ENCODE results near the gene ZCCHC9. TPM values are rescaled to one million over a fixed set of nuclear protein-coding genes. Genes with fewer than 3 reads are reported as not detected.

ZCCHC9 gene
- total and polyA plus RNA-seq, 12 donors, result 8.5 to 25.7 (median 11.1) TPM

DNA sequence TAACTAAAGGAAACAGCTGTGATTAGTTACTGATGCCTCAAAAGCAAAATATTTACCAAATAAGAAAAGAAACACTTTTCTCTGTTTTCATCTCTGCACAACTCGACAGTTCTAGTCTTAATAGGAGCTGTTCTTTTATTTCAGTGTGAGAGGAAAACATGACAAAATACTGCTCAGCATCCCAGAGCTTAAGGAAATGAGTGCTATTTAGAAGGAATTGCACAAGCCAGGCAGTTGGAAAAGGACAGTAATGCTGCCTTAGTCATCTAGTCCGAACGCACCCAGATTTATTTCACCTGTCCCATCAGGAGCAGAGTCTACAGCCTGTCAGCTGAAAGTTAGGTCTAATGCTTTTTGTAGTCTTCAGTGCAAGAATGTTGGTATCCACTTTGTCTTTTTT lies 12.3 kb downstream of the ZCCHC9 start:
- no peak for TF ChIP-seq CTCF (IDR thresholded peaks at IDR 0.05)
- no peaks in the 10 kb centered on the region for H3K27me3 ChIP-seq
- H3K27ac ChIP-seq, result no peak overlapping the region
- intact Hi-C loops (cut with DNase I), result no loop called here
- no peaks in the 10 kb centered on the region for H3K4me1 ChIP-seq
- H3K36me3 ChIP-seq, result peaks cover 0 to 64% (median 23%) of the 10 kb centered on the region in 9 donors
- no peak for ATAC-seq
- H3K4me3 ChIP-seq, result no peak overlapping the region
- no peaks in the 10 kb centered on the region for H3K9me3 ChIP-seq
- no peak for DNase-seq
- WGBS, 2 donors, result 95 to 98% methylated on average over 3 of the region's 3 CpGs

- no peak for DNase-seq
- no peak for ATAC-seq
- Histone ChIP-seq H3K4me1 (no peaks in the 10 kb centered on the region), H3K36me3 (peaks cover 0 to 55% (median 19%) of the 10 kb centered on the region in 9 donors), H3K27me3 (no peaks in the 10 kb centered on the region), H3K4me3 (no peak overlapping the region), H3K9me3 (no peaks in the 10 kb centered on the region), H3K27ac (no peak overlapping the region)
- intact Hi-C loops (cut with DNase I), result no loop called here
- WGBS, 2 donors, result 95 to 99% methylated on average over 3 of the region's 3 CpGs
- no peak for TF ChIP-seq CTCF (IDR thresholded peaks at IDR 0.05)
Measured at GRCh38 chr5:81314581-81314980, 13.2 kb downstream of the ZCCHC9 start.

GRCh38 chr5:81315336-81315735 lies 13.9 kb downstream of the ZCCHC9 start:
- Histone ChIP-seq H3K27ac (no peak overlapping the region), H3K4me1 (no peaks in the 10 kb centered on the region), H3K36me3 (peaks cover 0 to 47% (median 18%) of the 10 kb centered on the region in 9 donors), H3K27me3 (no peaks in the 10 kb centered on the region), H3K9me3 (no peaks in the 10 kb centered on the region), H3K4me3 (no peak overlapping the region)
- no peak for TF ChIP-seq CTCF (IDR thresholded peaks at IDR 0.05)
- DNase-seq, result no peak
- intact Hi-C loops (cut with DNase I), result no loop called here
- 73 to 89% methylated on average over 1 of the region's 1 CpG for WGBS, 2 donors
- no peak for ATAC-seq

DNA sequence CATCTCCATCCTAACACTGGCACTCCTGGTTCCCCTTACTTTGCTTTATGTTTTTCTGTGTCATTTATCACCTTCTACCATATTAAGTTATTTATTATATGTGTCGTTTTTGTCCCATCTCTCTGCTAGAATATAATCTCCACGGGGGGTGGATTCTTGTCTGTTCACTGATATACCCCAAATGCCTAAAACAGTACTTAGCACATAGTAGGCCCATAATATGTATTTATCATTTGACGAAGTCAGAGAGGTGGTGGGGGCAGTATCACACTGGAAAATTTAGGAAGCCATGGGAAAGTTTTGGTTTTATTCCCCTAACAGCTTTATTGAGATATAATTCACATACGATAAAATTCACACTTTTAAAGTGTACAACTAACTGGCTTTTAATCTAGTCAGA lies 14.4 kb downstream of the ZCCHC9 start:
- no peak overlapping the region for H3K4me3 ChIP-seq
- H3K36me3 ChIP-seq, result peaks cover 0 to 42% (median 18%) of the 10 kb centered on the region in 9 donors
- H3K27ac ChIP-seq, result no peak overlapping the region
- WGBS, 2 donors, result 91 to 94% methylated on average over 4 of the region's 4 CpGs
- intact Hi-C loops (cut with DNase I), result no loop called here
- H3K27me3 ChIP-seq, result no peaks in the 10 kb centered on the region
- no peaks in the 10 kb centered on the region for H3K9me3 ChIP-seq
- ATAC-seq (no peak), DNase-seq (no peak)
- no peak for TF ChIP-seq CTCF (IDR thresholded peaks at IDR 0.05)
- H3K4me1 ChIP-seq, result no peaks in the 10 kb centered on the region
